GM21447 (cell line): Measurements from ENCODE around the gene CLMP.
"Not testable (repeated sequence)": the region's sequence is repeated elsewhere in the genome, so short reads cannot be mapped to it uniquely, and the experiment has no call there.

ENCODE experiments used
- ATAC-seq: cut with Tn5 transposase; IDR thresholded peaks from one replicate; pipeline ENCODE4 v1.9.1; 2021; ENCODE audit not compliant: unreplicated experiment

CLMP gene

GRCh38 chr11:123060277-123061000 lies 134.6 kb downstream of the CLMP start:
- ATAC-seq = no peak

- ATAC-seq = not testable (repeated sequence)
Measured at GRCh38 chr11:123059041-123059920, 135.8 kb downstream of the CLMP start.

- ATAC-seq = no peak
Measured at GRCh38 chr11:123057661-123058305, 137.3 kb downstream of the CLMP start.

- ATAC-seq = no peak
Measured at GRCh38 chr11:123056835-123057491, 138.1 kb downstream of the CLMP start.

- ATAC-seq = no peak
Measured at GRCh38 chr11:123055191-123055901, 139.7 kb downstream of the CLMP start.

GRCh38 chr11:123054301-123055065 lies 140.6 kb downstream of the CLMP start:
- ATAC-seq = peak; percentile 76

GRCh38 chr11:123052901-123053721 lies 141.9 kb downstream of the CLMP start:
- ATAC-seq = no peak

GRCh38 chr11:123051634-123052033 lies 143.4 kb downstream of the CLMP start:
- no peak for ATAC-seq

GRCh38 chr11:123051146-123051545 lies 143.9 kb downstream of the CLMP start:
- ATAC-seq = no peak

- ATAC-seq = no peak
Measured at GRCh38 chr11:123047947-123048293, 147.1 kb downstream of the CLMP start.

GRCh38 chr11:123047266-123047946 lies 147.6 kb downstream of the CLMP start:
- ATAC-seq = no peak

- no peak for ATAC-seq
Measured at GRCh38 chr11:123046473-123047259, 148.4 kb downstream of the CLMP start.

- no peak for ATAC-seq
Measured at GRCh38 chr11:123045101-123045500, 149.9 kb downstream of the CLMP start.

GRCh38 chr11:123041185-123041584 lies 153.9 kb downstream of the CLMP start:
- no peak for ATAC-seq

GRCh38 chr11:123040111-123040432 lies 155.0 kb downstream of the CLMP start:
- ATAC-seq = no peak

GRCh38 chr11:123035831-123036230 lies 159.2 kb downstream of the CLMP start:
- ATAC-seq = no peak

- no peak for ATAC-seq
Measured at GRCh38 chr11:123034597-123034996, 160.5 kb downstream of the CLMP start.

GRCh38 chr11:123033895-123034294 lies 161.2 kb downstream of the CLMP start:
- no peak for ATAC-seq
